ENCODE measurements around the gene SCT. TPM values are rescaled to one million over a fixed set of nuclear protein-coding genes. Genes with fewer than 3 reads are reported as not detected.

SCT gene
- total and polyA plus RNA-seq, 2 of the 4 experiments (the other 2 are of a cell fraction): not detected

DNA sequence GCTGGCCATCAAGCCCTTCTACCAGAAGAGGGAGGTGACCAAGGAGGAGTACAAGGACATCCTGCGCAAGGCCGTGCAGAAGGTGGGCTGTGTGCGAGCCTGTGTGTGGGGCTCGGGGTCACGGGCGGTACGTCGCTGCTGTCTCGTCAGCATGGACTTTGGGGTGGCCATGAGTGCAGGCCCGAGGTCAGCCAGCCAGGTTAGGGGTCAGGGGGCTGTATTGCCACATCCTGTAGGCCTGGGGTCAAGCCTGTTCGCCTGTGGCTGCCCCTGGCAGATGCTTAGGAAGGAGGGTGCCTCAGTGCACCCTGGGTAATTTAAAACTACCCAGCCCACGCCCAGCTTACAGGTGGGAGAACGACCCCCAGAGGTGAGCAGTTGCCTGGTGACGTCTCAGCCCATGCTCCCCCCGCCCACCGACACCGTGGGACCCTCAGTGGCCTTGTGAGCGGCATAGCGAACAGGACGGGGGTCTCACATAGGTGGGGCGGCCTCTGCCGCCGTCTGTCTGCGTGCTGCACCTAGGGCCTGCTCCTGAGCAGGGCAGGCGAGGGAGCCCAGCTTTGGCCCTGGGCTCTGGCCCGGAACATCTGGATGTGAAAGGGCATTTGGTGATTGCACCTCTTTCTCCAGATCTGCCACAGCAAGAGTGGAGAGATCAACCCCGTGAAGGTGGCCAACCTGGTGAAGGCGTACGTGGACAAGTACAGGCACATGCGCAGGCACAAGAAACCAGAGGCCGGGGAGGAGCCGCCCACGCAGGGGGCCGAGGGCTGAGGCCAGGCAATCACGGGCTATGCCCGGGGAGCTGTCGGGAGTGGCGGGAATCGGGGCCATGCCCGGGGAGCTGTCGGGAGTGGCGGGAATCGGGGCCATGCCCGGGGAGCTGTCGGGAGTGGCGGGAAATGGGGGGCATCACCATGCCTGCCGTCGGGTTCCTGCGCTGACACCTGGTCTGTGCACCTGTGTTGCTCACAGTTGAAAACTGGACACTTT lies 15.7 kb downstream of the SCT start (continued):
- no peak for TF ChIP-seq RCOR1 (IDR thresholded peaks at IDR 0.05; ENCODE audit: insufficient replicate concordance, low read length)

DNA sequence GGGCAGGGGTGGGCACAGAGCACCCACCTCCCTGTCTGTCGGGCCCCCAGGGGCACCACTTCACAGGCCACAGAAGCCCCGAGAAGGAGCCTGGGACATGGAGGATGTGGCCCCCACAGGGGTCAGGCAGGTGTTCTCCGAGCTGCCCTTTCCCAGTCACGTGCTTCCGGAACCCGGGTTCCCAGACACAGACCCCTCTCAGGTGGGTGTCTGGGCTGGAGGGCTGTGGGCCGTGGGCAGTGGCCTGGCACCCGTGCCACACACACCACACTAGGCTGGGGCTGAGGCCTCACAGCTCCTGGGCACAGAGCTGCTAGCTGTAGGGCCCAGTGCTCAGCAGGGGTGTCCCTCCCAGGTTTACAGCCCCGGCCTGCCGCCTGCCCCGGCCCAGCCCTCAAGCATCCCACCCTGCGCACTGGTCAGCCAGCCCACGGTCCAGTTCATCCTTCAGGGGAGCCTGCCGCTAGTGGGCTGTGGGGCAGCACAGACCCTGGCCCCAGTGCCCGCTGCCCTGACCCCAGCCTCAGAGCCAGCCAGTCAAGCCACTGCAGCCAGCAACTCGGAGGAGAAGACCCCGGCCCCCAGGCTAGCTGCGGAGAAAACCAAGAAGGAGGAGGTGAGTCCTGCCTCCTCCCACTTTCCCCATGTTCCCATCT lies 16.7 kb downstream of the SCT start:
- Histone ChIP-seq H3K79me1 (ENCODE audit: low read depth in 1 of 2, low read length in 2 of 2) (peaks cover 0 to 21% of the 10 kb centered on the region in 2 experiments), H4K91ac (ENCODE audit: insufficient read depth, low read depth, low read length) (no peak overlapping the region), H4K8ac (ENCODE audit: low read depth in 2 of 2, low read length in 2 of 2) (no peak overlapping the region), H2AK9ac (replicated peaks; ENCODE audit: low read depth, low read length, poor library complexity) (no peak overlapping the region), H4K20me1 (ENCODE audit: insufficient read depth, low read length) (peaks cover 37% of the 10 kb centered on the region), H4K5ac (ENCODE audit: low read depth, low read length) (no peak overlapping the region), H3K23ac (ENCODE audit: low read depth, low read length) (no peak overlapping the region), H3K9ac (ENCODE audit: low read depth, low read length) (no peak overlapping the region), H3K9me3 (ENCODE audit: control insufficient read depth, insufficient read depth, low read length) (no peaks in the 10 kb centered on the region), H2BK120ac (ENCODE audit: low read depth, low read length) (no peak overlapping the region), H3K9me1 (ENCODE audit: insufficient read depth, low read length) (no peaks in the 10 kb centered on the region), H3K36me3 (ENCODE audit: control insufficient read depth, insufficient read depth, low read length) (peaks cover 79% of the 10 kb centered on the region), H3K18ac (ENCODE audit: low read depth, low read length) (no peak overlapping the region), H2BK20ac (ENCODE audit: low read depth, low read length) (no peak overlapping the region), H3K14ac (replicated peaks; ENCODE audit: low read depth, low read length) (no peak overlapping the region), H3K27ac (ENCODE audit: insufficient read depth, low read length) (no peak overlapping the region), H3K4me2 (ENCODE audit: low read depth, low read length) (no peak overlapping the region), H2AK5ac (ENCODE audit: low read depth, low read length) (no peak overlapping the region), H3K56ac (ENCODE audit: extremely low read depth, insufficient read depth, low read length) (no peak overlapping the region), H2BK15ac (ENCODE audit: low read depth, low read length) (no peak overlapping the region), H2BK5ac (ENCODE audit: low read depth, low read length, poor library complexity, severe bottlenecking) (no peak overlapping the region), H3K4me3 (ENCODE audit: insufficient read depth, low read depth, low read length) (no peak overlapping the region), H2AFZ (replicated peaks; ENCODE audit: low read length, poor library complexity) (no peak overlapping the region), H3K4me1 (ENCODE audit: control insufficient read depth, insufficient read depth, low read length) (peaks cover 3% of the 10 kb centered on the region; the same call in 1 of the 2 replicates), H3K27me3 (ENCODE audit: control insufficient read depth, insufficient read depth, low read length) (no peaks in the 10 kb centered on the region), H3K4ac (ENCODE audit: low read depth, low read length) (no peak overlapping the region)
- CTCF ChIA-PET: no interaction called here
- DNase-seq (no peak), ATAC-seq (ENCODE audit: low read depth) (no peak)
- no TSS peak for BruUV-seq (replicated peaks)
- intact Hi-C loops (cut with micrococcal nuclease): no loop called here
- dilution Hi-C loops (cut with HindIII; ENCODE audit: low sequenced_read_pairs, unreplicated experiment): no loop called here
- in situ Hi-C loops (cut with MboI; ENCODE audit: low sequenced_read_pairs): no loop called here
- WGBS, 2 experiments (ENCODE audit: extremely low coverage in 2 of 2, insufficient read length in 1 of 2): no CpG with 5 or more reads among the region's 18 CpGs
- POLR2A ChIA-PET (ENCODE audit: unreplicated experiment): no interaction called here
- TF ChIP-seq SMC3 (IDR thresholded peaks at IDR 0.05; ENCODE audit: low read depth, low read length) (no peak), CTCF (conservative IDR thresholded peaks at IDR 0.05; ENCODE audit: low read depth, low read length) (no peak), ELK1 (IDR thresholded peaks at IDR 0.05; ENCODE audit: borderline replicate concordance, low read depth, low read length) (no peak), MAFK (IDR thresholded peaks at IDR 0.05; ENCODE audit: low read depth, low read length) (no peak), NFE2L2 (IDR thresholded peaks at IDR 0.05; ENCODE audit: low read depth, low read length) (no peak), POLR2A (IDR thresholded peaks at IDR 0.05; ENCODE audit: low read depth, low read length) (no peak), USF2 (IDR thresholded peaks at IDR 0.05; ENCODE audit: low read depth, low read length) (no peak), BHLHE40 (IDR thresholded peaks at IDR 0.05; ENCODE audit: low read depth, low read length) (no peak), MAZ (IDR thresholded peaks at IDR 0.05; ENCODE audit: borderline replicate concordance, low read depth, low read length) (no peak), RCOR1 (IDR thresholded peaks at IDR 0.05; ENCODE audit: insufficient replicate concordance, low read length) (no peak)

All from IMR-90 (cell line).